Ishikawa (cell line): Measurements from ENCODE around the gene ARHGAP9.

Experiments
- CEBPB ChIP-seq: IDR thresholded peaks from 2 replicates; pipeline ENCODE4 v1.6.1; 2012
- CREB1 ChIP-seq: IDR thresholded peaks from 2 replicates; pipeline ENCODE4 v1.6.1; 2012; ENCODE audit warnings: low read depth
- YY1 ChIP-seq: IDR thresholded peaks from 2 replicates; pipeline ENCODE4 v1.6.1; 2012; ENCODE audit warnings: low read depth

DNA sequence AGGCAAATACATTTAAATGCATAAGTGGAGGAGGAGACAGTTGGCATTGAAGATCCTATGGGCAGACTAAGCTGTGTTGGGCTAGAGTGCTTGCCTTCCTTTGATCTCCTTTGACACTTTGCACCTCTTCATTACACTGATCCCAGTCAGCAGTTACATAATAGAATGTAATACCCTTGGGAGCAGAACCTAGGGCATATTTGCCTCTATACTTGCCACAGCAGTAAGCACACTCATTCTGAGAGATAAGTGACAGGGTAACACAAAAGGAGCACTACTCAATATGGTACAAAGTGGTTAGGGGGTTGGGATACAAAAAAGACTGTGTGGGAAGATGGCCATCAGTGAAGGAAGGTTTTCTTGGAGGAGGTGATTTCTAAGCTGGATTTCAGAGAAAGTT, 17.2 kb upstream of the ARHGAP9 start:
- no peak for TF ChIP-seq CREB1
- no peak for TF ChIP-seq YY1
- TF ChIP-seq CEBPB: no peak
